ENCODE measurements around the gene AR.

- TF ChIP-seq EP300 (IDR thresholded peaks at IDR 0.05) (no peak), CTCF (IDR thresholded peaks at IDR 0.05) (no peak)
Measured at GRCh38 chrX:67652543-67652942, 108.7 kb downstream of the AR start.

Data from sigmoid colon (tissue), 4 donors.